NCI-H1694 (cell line): ENCODE data around the gene TRIM14.
"Not testable (repeated sequence)": the region's sequence is repeated elsewhere in the genome, so short reads cannot be mapped to it uniquely, and the experiment has no call there.

Experiments used
- DNase-seq: peaks from one replicate; lab custom pipeline; 2025; lab: John Stamatoyannopoulos, UW

The TRIM14 gene

GRCh38 chr9:98046180-98046543 lies 72.9 kb downstream of the TRIM14 start:
- no peak for DNase-seq

GRCh38 chr9:98045234-98046179 lies 73.5 kb downstream of the TRIM14 start:
- DNase-seq = no peak

- no peak for DNase-seq
Measured at GRCh38 chr9:98043915-98044314, 75.1 kb downstream of the TRIM14 start.

GRCh38 chr9:98040212-98040611 lies 78.8 kb downstream of the TRIM14 start:
- DNase-seq = no peak

- DNase-seq = no peak
Measured at GRCh38 chr9:98039607-98040017, 79.4 kb downstream of the TRIM14 start.

GRCh38 chr9:98038958-98039357 lies 80.1 kb downstream of the TRIM14 start:
- no peak for DNase-seq

- no peak for DNase-seq
Measured at GRCh38 chr9:98037357-98037756, 81.7 kb downstream of the TRIM14 start.

GRCh38 chr9:98034593-98035546 lies 84.2 kb downstream of the TRIM14 start:
- DNase-seq = peak; percentile 72

GRCh38 chr9:98031935-98032334 lies 87.1 kb downstream of the TRIM14 start:
- no peak for DNase-seq

GRCh38 chr9:98031169-98031568 lies 87.9 kb downstream of the TRIM14 start:
- DNase-seq = no peak

- no peak for DNase-seq
Measured at GRCh38 chr9:98024702-98025101, 94.3 kb downstream of the TRIM14 start.

GRCh38 chr9:98022447-98022846 lies 96.6 kb downstream of the TRIM14 start:
- no peak for DNase-seq

GRCh38 chr9:98021306-98022040 lies 97.5 kb downstream of the TRIM14 start:
- DNase-seq = no peak

GRCh38 chr9:98020476-98021145 lies 98.4 kb downstream of the TRIM14 start:
- no peak for DNase-seq

- DNase-seq = not testable (repeated sequence)
Measured at GRCh38 chr9:98019869-98020268, 99.2 kb downstream of the TRIM14 start.
